CD4-positive, alpha-beta T cell (primary cell): Measurements from ENCODE around the gene SH3BGRL3. TPM values are rescaled to one million over a fixed set of nuclear protein-coding genes. Genes with fewer than 3 reads are reported as not detected.
A peak's percentile ranks its signal among the peaks of the same experiment; 100 is the strongest.

ENCODE experiments used
- ATAC-seq: fragments of 200-7000 bp; cut with Tn5 transposase; one replicate; pipeline ENCODE4 v1.10.0; 2022; ENCODE audit warnings: mild to moderate bottlenecking; ENCODE audit not compliant: poor library complexity
- CTCF ChIA-PET: fragments of 350-600 bp; sonication (Branson Sonifier 250); formaldehyde crosslinking; loops from one replicate; lab custom pipeline; 2021; ENCODE audit warnings: antibody characterized with exemption, inconsistent platforms; lab: Charles Lee
- POLR2A ChIA-PET: fragments of 350-600 bp; sonication (Branson Sonifier 250); formaldehyde crosslinking; loops from one replicate; lab custom pipeline; 2021; ENCODE audit warnings: antibody characterized with exemption, inconsistent platforms; lab: Charles Lee
- DNase-seq, 14 experiments: peaks; one replicate each; pipeline ENCODE4 v3.0.0-alpha.2; 2013 to 2020; ENCODE audit warnings: mixed read lengths in 2 of 14
- H3K27ac ChIP-seq, 2 donors: one replicate each; pipeline versions ENCODE4 v1.5.1 to v1.7.0; 2013; ENCODE audit warnings: low read length in 2 of 2, low read depth in 1 of 2, mild to moderate bottlenecking in 1 of 2
- H3K27me3 ChIP-seq, 2 experiments: 1 replicate in 1 of 2; 2 replicates in 1 of 2; pipeline versions ENCODE4 v1.6.1 to v1.7.0; 2013; ENCODE audit warnings: low read length in 2 of 2, control low read depth in 1 of 2, mild to moderate bottlenecking in 1 of 2, moderate library complexity in 1 of 2; ENCODE audit not compliant: insufficient read depth in 2 of 2, control insufficient read depth in 1 of 2
- H3K36me3 ChIP-seq: one replicate; pipeline ENCODE4 v1.6.1; 2013; ENCODE audit warnings: low read length, control low read depth; ENCODE audit not compliant: insufficient read depth
- H3K4me1 ChIP-seq: one replicate; pipeline ENCODE4 v1.6.1; 2013; ENCODE audit warnings: low read length, control low read depth; ENCODE audit not compliant: insufficient read depth
- H3K4me3 ChIP-seq: one replicate; pipeline ENCODE4 v1.5.1; 2013; ENCODE audit warnings: mild to moderate bottlenecking, low read length, moderate library complexity
- H3K9me3 ChIP-seq, 2 experiments: 1 replicate in 1 of 2; 2 replicates in 1 of 2; pipeline versions ENCODE4 v1.6.1 to v1.7.0; 2013; ENCODE audit warnings: low read length in 2 of 2, mild to moderate bottlenecking in 2 of 2, control low read depth in 1 of 2, moderate library complexity in 1 of 2; ENCODE audit not compliant: control insufficient read depth in 1 of 2, insufficient read depth in 1 of 2
- H3K27ac Mint-ChIP-seq: one replicate; pipeline ENCODE4 v1.8.0; 2020; ENCODE audit warnings: mixed read lengths
- H3K27me3 Mint-ChIP-seq: one replicate; pipeline ENCODE4 v1.8.0; 2021; ENCODE audit warnings: mixed read lengths
- H3K36me3 Mint-ChIP-seq: one replicate; pipeline ENCODE4 v1.8.0; 2021; ENCODE audit warnings: low read depth, mixed read lengths
- H3K4me1 Mint-ChIP-seq: one replicate; pipeline ENCODE4 v1.8.0; 2021; ENCODE audit warnings: low read depth, mixed read lengths
- H3K4me3 Mint-ChIP-seq: one replicate; pipeline ENCODE4 v1.8.0; 2020; ENCODE audit warnings: mild to moderate bottlenecking, mixed read lengths
- H3K9me3 Mint-ChIP-seq: one replicate; pipeline ENCODE4 v1.8.0; 2020; ENCODE audit warnings: mixed read lengths
- intact Hi-C, 2 experiments: fragments of 100-400 bp; cut with DNase I in 1 of 2; cut with micrococcal nuclease in 1 of 2; formaldehyde crosslinking; loops; one replicate each; pipeline versions ENCODE4 v1.15.1 to v1.9.0; 2023 to 2025; cut with DNase I, micrococcal nuclease
- total RNA-seq, 174 experiments: library from RNA in 2 of 174; stranded (reverse) in 2 of 174; gene quantifications; one replicate each; pipeline ENCODE4 v1.2.3 and lab custom pipeline; 2021 to 2026
- TF ChIP-seq, protein P1 (sequence below): fragments of 200-600 bp; IDR thresholded peaks from one replicate; pipeline ENCODE4 v1.8.0; 2022; ENCODE audit warnings: antibody characterized with exemption, mild to moderate bottlenecking

Gene SH3BGRL3
- total RNA-seq, 2 experiments from 2014 or later = 178 to 193 TPM

DNA sequence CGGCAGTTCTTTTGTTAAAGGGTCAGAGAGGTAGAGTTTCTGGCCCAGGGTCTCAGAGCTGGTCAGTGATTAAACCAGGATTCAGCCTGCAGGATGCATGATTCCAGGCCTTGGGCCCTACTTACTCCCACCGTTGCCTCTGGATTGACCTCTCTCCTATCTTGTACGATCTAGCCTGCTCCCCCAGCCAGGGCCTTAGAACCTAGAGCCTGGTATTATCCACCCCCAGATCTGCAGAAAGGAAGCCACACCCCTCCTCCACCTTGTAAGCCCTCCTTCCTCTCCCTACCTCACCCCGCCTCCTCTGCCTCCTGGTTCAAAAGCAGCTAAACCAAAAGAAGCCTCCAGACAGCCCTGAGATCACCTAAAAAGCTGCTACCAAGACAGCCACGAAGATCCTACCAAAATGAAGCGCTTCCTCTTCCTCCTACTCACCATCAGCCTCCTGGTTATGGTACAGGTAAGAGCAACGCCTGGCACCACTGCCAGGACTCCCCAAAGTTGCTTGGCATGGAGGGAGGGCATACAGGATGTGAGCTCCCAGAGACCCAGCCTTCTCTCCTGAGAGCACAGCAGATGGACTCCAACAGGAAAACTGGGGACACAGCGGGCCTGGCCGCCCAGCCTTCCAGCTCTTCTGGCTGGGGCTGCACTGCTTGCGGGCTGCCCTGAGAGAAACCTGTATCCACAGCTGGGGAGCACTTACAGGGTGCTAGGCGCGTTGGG, 37.9 kb downstream of the SH3BGRL3 start, which contains the start of gene CD52:
Gene CD52 (plus strand): TSS at position 347 of the 726 bp plus-strand sequence. CDS start 60 bp downstream, at position 407.
- ATAC-seq = peak; percentile 82
- H3K4me1 ChIP-seq = peaks cover 68% of the 10 kb centered on the region
- DNase-seq = peak; percentile 54 to 89 (median 76)
- intact Hi-C loops = loop anchor here in 1 of 2 experiments (1.0 kb wide), 1 partner anchor 33 kb away; no protein-coding TSS in a partner anchor
- Mint-ChIP-seq H3K4me1 (peaks cover 84% of the 10 kb centered on the region), H3K36me3 (peaks cover 49% of the 10 kb centered on the region), H3K4me3 (peak within 1 kb of the TSS; percentile 96), H3K27me3 (no peaks in the 10 kb centered on the region), H3K9me3 (no peaks in the 10 kb centered on the region), H3K27ac (peak within 1 kb of the TSS; percentile 86)
- no peaks in the 10 kb centered on the region for H3K27me3 ChIP-seq
- ChIA-PET CTCF (interaction anchor here (0.7 to 12.0 kb wide), 7 partner anchors 10 to 148 kb away, joined by 3 to 223 read pairs (median 8); partner anchors contain the start of genes CEP85, SH3BGRL3, UBXN11 and ZNF593), POLR2A (interaction anchor here (0.7 to 17.6 kb wide), 15 partner anchors 9 to 194 kb away, joined by 3 to 977 read pairs (median 6); partner anchors contain the start of genes CEP85, DHDDS, HMGN2 and SH3BGRL3)
- H3K36me3 ChIP-seq = peaks cover 36% of the 10 kb centered on the region
- H3K4me3 ChIP-seq = peak within 1 kb of the TSS; percentile 99
- H3K27ac ChIP-seq = peak within 1 kb of the TSS; percentile 65 to 82
- TF ChIP-seq, protein P1, sequence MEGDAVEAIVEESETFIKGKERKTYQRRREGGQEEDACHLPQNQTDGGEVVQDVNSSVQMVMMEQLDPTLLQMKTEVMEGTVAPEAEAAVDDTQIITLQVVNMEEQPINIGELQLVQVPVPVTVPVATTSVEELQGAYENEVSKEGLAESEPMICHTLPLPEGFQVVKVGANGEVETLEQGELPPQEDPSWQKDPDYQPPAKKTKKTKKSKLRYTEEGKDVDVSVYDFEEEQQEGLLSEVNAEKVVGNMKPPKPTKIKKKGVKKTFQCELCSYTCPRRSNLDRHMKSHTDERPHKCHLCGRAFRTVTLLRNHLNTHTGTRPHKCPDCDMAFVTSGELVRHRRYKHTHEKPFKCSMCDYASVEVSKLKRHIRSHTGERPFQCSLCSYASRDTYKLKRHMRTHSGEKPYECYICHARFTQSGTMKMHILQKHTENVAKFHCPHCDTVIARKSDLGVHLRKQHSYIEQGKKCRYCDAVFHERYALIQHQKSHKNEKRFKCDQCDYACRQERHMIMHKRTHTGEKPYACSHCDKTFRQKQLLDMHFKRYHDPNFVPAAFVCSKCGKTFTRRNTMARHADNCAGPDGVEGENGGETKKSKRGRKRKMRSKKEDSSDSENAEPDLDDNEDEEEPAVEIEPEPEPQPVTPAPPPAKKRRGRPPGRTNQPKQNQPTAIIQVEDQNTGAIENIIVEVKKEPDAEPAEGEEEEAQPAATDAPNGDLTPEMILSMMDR = no peak
- no peaks in the 10 kb centered on the region for H3K9me3 ChIP-seq

DNA sequence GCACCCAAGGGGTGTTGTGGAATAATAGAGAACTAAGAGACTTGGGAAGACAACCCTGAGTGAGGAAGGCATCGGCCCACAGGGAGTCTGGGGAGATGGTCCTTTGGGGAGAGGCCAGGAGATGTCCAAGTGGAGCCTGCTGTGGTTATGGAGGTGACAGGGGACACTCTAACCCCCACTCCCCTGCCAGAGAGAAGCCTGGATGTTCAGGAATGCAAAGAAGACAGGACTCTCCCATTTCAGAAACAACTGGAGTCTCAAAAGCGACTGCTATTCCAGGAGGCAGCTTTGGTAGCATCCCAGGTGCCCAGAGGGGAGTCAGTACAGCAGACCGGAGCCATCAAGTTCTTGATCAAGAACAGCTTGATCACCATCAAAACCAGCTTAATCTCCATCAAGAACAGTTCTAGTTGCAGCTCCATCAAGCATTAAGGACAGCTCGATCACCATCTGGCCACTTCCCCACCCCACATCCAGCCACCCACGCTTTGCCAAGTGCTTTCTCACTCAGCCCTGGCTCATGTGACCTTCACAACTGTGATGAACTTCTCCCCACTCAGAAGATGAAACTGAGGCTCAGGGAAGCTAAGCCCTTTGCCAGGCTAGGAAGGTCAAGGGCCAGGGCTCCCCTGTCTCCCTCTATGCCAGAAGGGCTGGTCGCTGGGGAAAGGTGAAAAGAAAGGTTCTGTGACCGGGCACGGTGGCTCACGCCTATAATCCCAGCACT, 38.6 kb downstream of the SH3BGRL3 start:
- no peaks in the 10 kb centered on the region for H3K27me3 Mint-ChIP-seq
- Histone ChIP-seq H3K27me3 (no peaks in the 10 kb centered on the region), H3K4me3 (peak overlapping the region; percentile 99), H3K4me1 (peaks cover 73% of the 10 kb centered on the region), H3K27ac (peak overlapping the region; percentile 65 to 82), H3K9me3 (no peaks in the 10 kb centered on the region), H3K36me3 (peaks cover 43% of the 10 kb centered on the region)
- ChIA-PET POLR2A (interaction anchor here (0.7 to 17.6 kb wide), 15 partner anchors 8 to 194 kb away, joined by 3 to 977 read pairs (median 6); partner anchors contain the start of genes CEP85, DHDDS, HMGN2 and SH3BGRL3), CTCF (interaction anchor here (0.9 to 12.0 kb wide), 9 partner anchors 10 to 149 kb away, joined by 3 to 223 read pairs (median 6); partner anchors contain the start of genes CEP85, SH3BGRL3, UBXN11 and ZNF593)
- DNase-seq (peak in 4 of 14 experiments; percentile 23 to 60 (median 50)), ATAC-seq (no peak)
- TF ChIP-seq, protein P1 = no peak
- intact Hi-C loops = no loop called here
- no peaks in the 10 kb centered on the region for H3K9me3 Mint-ChIP-seq
- H3K27ac Mint-ChIP-seq = peak overlapping the region; percentile 86
- H3K4me1 Mint-ChIP-seq = peaks cover 84% of the 10 kb centered on the region
- peaks cover 56% of the 10 kb centered on the region for H3K36me3 Mint-ChIP-seq
- peak overlapping the region; percentile 96 for H3K4me3 Mint-ChIP-seq

DNA sequence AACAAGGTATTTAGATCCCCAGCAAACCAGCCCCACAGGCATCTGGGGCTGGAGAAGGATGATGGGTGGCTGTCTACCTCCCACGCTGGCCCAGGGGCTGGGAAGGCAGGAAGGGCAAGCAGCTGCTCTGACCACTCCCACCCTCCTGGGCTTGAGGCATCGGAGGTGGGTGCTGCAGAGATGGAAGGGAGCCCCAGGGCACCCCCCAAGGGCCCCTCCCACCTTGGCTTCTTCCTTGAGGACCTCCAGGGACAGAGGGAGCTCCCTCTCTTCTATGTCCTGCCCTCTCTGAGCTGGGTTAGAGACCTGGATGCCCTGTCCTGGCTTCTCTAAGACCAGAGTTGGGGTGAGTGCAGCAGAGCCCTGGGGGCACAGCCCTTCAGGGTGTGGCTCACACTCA, 41.0 kb downstream of the SH3BGRL3 start:
- Mint-ChIP-seq H3K9me3 (no peaks in the 10 kb centered on the region), H3K27ac (peak overlapping the region; percentile 86), H3K36me3 (peaks cover 65% of the 10 kb centered on the region), H3K4me1 (peaks cover 66% of the 10 kb centered on the region), H3K27me3 (no peaks in the 10 kb centered on the region), H3K4me3 (peak overlapping the region; percentile 97)
- DNase-seq = no peak
- peak overlapping the region; percentile 99 for H3K4me3 ChIP-seq
- POLR2A ChIA-PET = interaction anchor here (1.0 to 17.6 kb wide), 15 partner anchors 9 to 151 kb away, joined by 3 to 977 read pairs (median 4); partner anchors contain the start of genes CEP85, DHDDS, SH3BGRL3 and UBXN11
- H3K9me3 ChIP-seq = no peaks in the 10 kb centered on the region
- H3K27me3 ChIP-seq = no peaks in the 10 kb centered on the region
- peaks cover 58% of the 10 kb centered on the region for H3K36me3 ChIP-seq
- peaks cover 52% of the 10 kb centered on the region for H3K4me1 ChIP-seq
- peak overlapping the region; percentile 52 to 82 for H3K27ac ChIP-seq
- peak; percentile 1 for ATAC-seq
- CTCF ChIA-PET = interaction anchor here (1.0 to 12.0 kb wide), 12 partner anchors 13 to 151 kb away, joined by 3 to 223 read pairs (median 13); partner anchors contain the start of genes CEP85, SH3BGRL3, UBXN11 and ZNF593
- intact Hi-C loops = loop anchor here (1.0 to 5.0 kb wide), 10 partner anchors 15 to 210 kb away; partner anchors contain the start of genes C1orf232 (in 2 of the 2), ZNF593 (in 2 of the 2), PDIK1L (in 1 of the 2) and UBXN11 (in 1 of the 2)
- TF ChIP-seq, protein P1 = no peak
